ENCODE measurements around the gene ZBED2. TPM values are rescaled to one million over a fixed set of nuclear protein-coding genes. Genes with fewer than 3 reads are reported as not detected.

The ZBED2 gene
- total and polyA plus RNA-seq, 2 donors (not counting 1 experiment from before 2014, with no cell fraction given): 0.06 TPM; not detected in 1

DNA sequence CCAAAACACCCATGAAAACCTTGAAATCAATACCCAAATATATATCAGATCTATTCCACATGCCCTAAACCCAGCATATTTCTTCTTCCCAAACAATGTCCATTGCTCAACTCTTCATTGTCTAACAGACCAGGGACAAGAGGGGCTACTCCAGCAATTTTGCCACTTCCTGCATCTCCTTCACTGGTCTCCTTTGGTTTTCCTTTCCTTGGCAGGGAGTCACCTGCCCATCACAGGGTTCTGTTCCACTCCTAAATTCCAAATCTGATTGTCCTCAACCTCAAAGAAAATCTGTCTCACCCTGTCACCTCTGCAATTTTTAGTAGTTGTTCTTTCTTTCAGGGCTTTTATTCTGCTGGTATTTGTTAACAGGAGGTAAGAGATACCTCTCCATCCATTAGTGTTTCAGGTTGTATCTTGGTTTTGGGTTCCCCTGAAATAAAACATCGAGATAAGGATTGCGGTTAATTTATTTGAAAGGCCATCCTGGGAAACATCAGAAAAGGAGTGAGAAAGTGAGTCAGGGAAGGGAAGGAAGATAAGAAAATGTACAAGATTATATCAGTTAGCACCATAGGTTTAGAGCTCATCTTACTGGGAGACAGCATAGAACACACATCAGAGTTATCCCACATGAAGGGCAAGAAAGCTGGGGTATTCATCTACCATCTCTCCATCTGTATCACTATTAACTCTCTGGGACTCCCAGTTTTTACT, 13.6 kb downstream of the ZBED2 start:
- Histone ChIP-seq H3K9ac (ENCODE audit: insufficient read depth, low read length) (no peak overlapping the region), H2AFZ (ENCODE audit: low read length) (no peak overlapping the region), H3K4me1 (ENCODE audit: control insufficient read depth, extremely low read depth, insufficient read depth, low read length) (peaks cover 4% of the 10 kb centered on the region), H3K36me3 (ENCODE audit: control insufficient read depth, insufficient read depth, low read length) (no peaks in the 10 kb centered on the region), H3K27ac (ENCODE audit: insufficient read depth, low read length) (no peak overlapping the region), H3K4me3 (replicated peaks in 1 of 4; ENCODE audit: control extremely low read depth in 1 of 4, insufficient read depth in 1 of 4, low read depth in 3 of 4, low read length in 4 of 4) (no peak overlapping the region), H4K20me1 (ENCODE audit: control insufficient read depth, extremely low read depth, insufficient read depth, low read length) (no peaks in the 10 kb centered on the region), H3K79me2 (ENCODE audit: control insufficient read depth, insufficient read depth, low read length) (no peaks in the 10 kb centered on the region), H3K9me3 (ENCODE audit: control insufficient read depth, insufficient read depth, low read depth, low read length) (no peaks in the 10 kb centered on the region), H3K27me3 (ENCODE audit: control insufficient read depth, insufficient read depth, low read length) (no peaks in the 10 kb centered on the region), H3K4me2 (ENCODE audit: extremely low read depth, insufficient read depth, low read length) (peak overlapping the region; percentile 37)
- no peak for DNase-seq (ENCODE audit: low read depth in 2 of 2)
- TF ChIP-seq, protein P1, sequence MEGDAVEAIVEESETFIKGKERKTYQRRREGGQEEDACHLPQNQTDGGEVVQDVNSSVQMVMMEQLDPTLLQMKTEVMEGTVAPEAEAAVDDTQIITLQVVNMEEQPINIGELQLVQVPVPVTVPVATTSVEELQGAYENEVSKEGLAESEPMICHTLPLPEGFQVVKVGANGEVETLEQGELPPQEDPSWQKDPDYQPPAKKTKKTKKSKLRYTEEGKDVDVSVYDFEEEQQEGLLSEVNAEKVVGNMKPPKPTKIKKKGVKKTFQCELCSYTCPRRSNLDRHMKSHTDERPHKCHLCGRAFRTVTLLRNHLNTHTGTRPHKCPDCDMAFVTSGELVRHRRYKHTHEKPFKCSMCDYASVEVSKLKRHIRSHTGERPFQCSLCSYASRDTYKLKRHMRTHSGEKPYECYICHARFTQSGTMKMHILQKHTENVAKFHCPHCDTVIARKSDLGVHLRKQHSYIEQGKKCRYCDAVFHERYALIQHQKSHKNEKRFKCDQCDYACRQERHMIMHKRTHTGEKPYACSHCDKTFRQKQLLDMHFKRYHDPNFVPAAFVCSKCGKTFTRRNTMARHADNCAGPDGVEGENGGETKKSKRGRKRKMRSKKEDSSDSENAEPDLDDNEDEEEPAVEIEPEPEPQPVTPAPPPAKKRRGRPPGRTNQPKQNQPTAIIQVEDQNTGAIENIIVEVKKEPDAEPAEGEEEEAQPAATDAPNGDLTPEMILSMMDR (conservative IDR thresholded peaks at IDR 0.05 in 1 of 2, IDR thresholded peaks at IDR 0.05 in 1 of 2; ENCODE audit: low read depth in 1 of 2, low read length in 2 of 2): no peak

DNA sequence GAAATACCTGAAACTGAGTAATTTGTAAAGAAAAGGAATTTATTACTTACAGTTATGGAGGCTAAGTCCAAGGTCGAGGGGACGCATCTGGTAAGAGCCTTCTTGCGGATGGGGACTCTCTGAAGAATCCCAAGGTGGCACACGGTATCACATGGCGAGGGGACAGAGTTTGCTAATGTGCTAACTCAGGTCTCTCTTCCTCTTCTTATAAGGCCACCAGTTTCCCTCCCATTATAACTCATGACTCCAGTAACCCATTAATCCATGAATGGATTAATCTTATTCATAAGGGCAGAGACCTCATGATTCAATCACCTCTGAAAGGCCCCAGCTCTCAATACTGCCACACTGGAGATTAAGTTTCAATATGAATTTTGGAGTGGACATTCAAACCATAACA, 15.7 kb downstream of the ZBED2 start:
- peaks cover 4% of the 10 kb centered on the region for H3K4me1 ChIP-seq (ENCODE audit: control insufficient read depth, extremely low read depth, insufficient read depth, low read length)
- H3K27me3 ChIP-seq (ENCODE audit: control insufficient read depth, insufficient read depth, low read length): no peaks in the 10 kb centered on the region
- no peak overlapping the region for H3K4me2 ChIP-seq (ENCODE audit: extremely low read depth, insufficient read depth, low read length)
- no peaks in the 10 kb centered on the region for H3K9me3 ChIP-seq (ENCODE audit: control insufficient read depth, insufficient read depth, low read depth, low read length)
- DNase-seq (ENCODE audit: low read depth in 2 of 2): no peak
- H4K20me1 ChIP-seq (ENCODE audit: control insufficient read depth, extremely low read depth, insufficient read depth, low read length): no peaks in the 10 kb centered on the region
- no peaks in the 10 kb centered on the region for H3K36me3 ChIP-seq (ENCODE audit: control insufficient read depth, insufficient read depth, low read length)
- no peaks in the 10 kb centered on the region for H3K79me2 ChIP-seq (ENCODE audit: control insufficient read depth, insufficient read depth, low read length)
- H2AFZ ChIP-seq (ENCODE audit: low read length): no peak overlapping the region
- no peak overlapping the region for H3K4me3 ChIP-seq (replicated peaks in 1 of 4; ENCODE audit: control extremely low read depth in 1 of 4, insufficient read depth in 1 of 4, low read depth in 3 of 4, low read length in 4 of 4)
- H3K9ac ChIP-seq (ENCODE audit: insufficient read depth, low read length): no peak overlapping the region
- no peak for TF ChIP-seq EZH2 (IDR thresholded peaks at IDR 0.05; ENCODE audit: low read length, missing control alignments)
- TF ChIP-seq, protein P1 (conservative IDR thresholded peaks at IDR 0.05 in 1 of 2, IDR thresholded peaks at IDR 0.05 in 1 of 2; ENCODE audit: low read depth in 1 of 2, low read length in 2 of 2): no peak
- no peak overlapping the region for H3K27ac ChIP-seq (ENCODE audit: insufficient read depth, low read length)

DNA sequence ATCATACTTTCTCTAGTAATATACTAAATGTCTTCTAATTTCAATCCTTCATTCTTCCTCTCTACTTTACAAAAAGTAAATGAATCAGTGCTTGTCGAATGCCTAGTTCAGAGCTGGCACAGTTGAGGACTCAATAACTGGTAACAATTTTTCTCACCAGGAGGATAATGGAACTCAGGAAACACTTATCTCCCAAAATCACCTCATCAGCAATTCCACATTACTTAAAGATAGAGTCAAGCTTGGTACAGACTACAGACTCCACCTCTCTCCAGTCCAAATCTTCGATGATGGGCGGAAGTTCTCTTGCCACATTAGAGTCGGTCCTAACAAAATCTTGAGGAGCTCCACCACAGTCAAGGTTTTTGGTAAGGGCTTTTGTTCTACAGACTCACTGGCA, 16.3 kb downstream of the ZBED2 start:
- Histone ChIP-seq H3K4me2 (ENCODE audit: extremely low read depth, insufficient read depth, low read length) (no peak overlapping the region), H3K36me3 (ENCODE audit: control insufficient read depth, insufficient read depth, low read length) (no peaks in the 10 kb centered on the region), H3K27ac (ENCODE audit: insufficient read depth, low read length) (no peak overlapping the region), H3K79me2 (ENCODE audit: control insufficient read depth, insufficient read depth, low read length) (no peaks in the 10 kb centered on the region), H3K9me3 (ENCODE audit: control insufficient read depth, insufficient read depth, low read depth, low read length) (no peaks in the 10 kb centered on the region), H3K4me1 (ENCODE audit: control insufficient read depth, extremely low read depth, insufficient read depth, low read length) (peaks cover 4% of the 10 kb centered on the region), H3K4me3 (replicated peaks in 1 of 4; ENCODE audit: control extremely low read depth in 1 of 4, insufficient read depth in 1 of 4, low read depth in 3 of 4, low read length in 4 of 4) (no peak overlapping the region), H3K27me3 (ENCODE audit: control insufficient read depth, insufficient read depth, low read length) (no peaks in the 10 kb centered on the region), H2AFZ (ENCODE audit: low read length) (no peak overlapping the region), H3K9ac (ENCODE audit: insufficient read depth, low read length) (no peak overlapping the region), H4K20me1 (ENCODE audit: control insufficient read depth, extremely low read depth, insufficient read depth, low read length) (no peaks in the 10 kb centered on the region)
- no peak for DNase-seq (ENCODE audit: low read depth in 2 of 2)
- TF ChIP-seq, protein P1 (conservative IDR thresholded peaks at IDR 0.05 in 1 of 2, IDR thresholded peaks at IDR 0.05 in 1 of 2; ENCODE audit: low read depth in 1 of 2, low read length in 2 of 2): no peak
- TF ChIP-seq EZH2 (IDR thresholded peaks at IDR 0.05; ENCODE audit: low read length, missing control alignments): no peak
